ENCODE data around the gene ING1. TPM values are rescaled to one million over a fixed set of nuclear protein-coding genes. Genes with fewer than 3 reads are reported as not detected.
"Not testable (repeated sequence)": the region's sequence is repeated elsewhere in the genome, so short reads cannot be mapped to it uniquely, and the experiment has no call there.

ING1 gene
- total RNA-seq, 1 donor from 2014 or later = 6.5 TPM

GRCh38 chr13:110695774-110696173, 17.7 kb upstream of the ING1 start:
- DNase-seq (ENCODE audit: low spot score) = not testable (repeated sequence)

- no peak for DNase-seq (ENCODE audit: low spot score)
These were observed 16.7 kb upstream of the ING1 start for GRCh38 chr13:110696776-110697175.

GRCh38 chr13:110697842-110698241, 15.7 kb upstream of the ING1 start:
- DNase-seq (ENCODE audit: low spot score) = no peak

GRCh38 chr13:110698689-110699088, 14.8 kb upstream of the ING1 start:
- DNase-seq (ENCODE audit: low spot score) = no peak

- no peak for DNase-seq (ENCODE audit: low spot score)
These were observed 14.1 kb upstream of the ING1 start for GRCh38 chr13:110699148-110700145.

GRCh38 chr13:110700186-110700585, 13.3 kb upstream of the ING1 start:
- no peak for DNase-seq (ENCODE audit: low spot score)

- no peak for DNase-seq (ENCODE audit: low spot score)
These were observed 12.9 kb upstream of the ING1 start for GRCh38 chr13:110700641-110701040.

- not testable (repeated sequence) for DNase-seq (ENCODE audit: low spot score)
These were observed 12.4 kb upstream of the ING1 start for GRCh38 chr13:110701061-110701460.

- no peak for DNase-seq (ENCODE audit: low spot score)
These were observed 11.4 kb upstream of the ING1 start for GRCh38 chr13:110702089-110702488.

GRCh38 chr13:110702591-110703526, 10.6 kb upstream of the ING1 start:
- DNase-seq (ENCODE audit: low spot score) = no peak

GRCh38 chr13:110705356-110705825, 8.1 kb upstream of the ING1 start:
- DNase-seq (ENCODE audit: low spot score) = no peak

GRCh38 chr13:110705826-110706569, 7.5 kb upstream of the ING1 start, which contains the start of gene CARS2:
Gene CARS2, minus strand, starts transcription at chr13:110706116. Its CDS starts 23 bp downstream, at chr13:110706093.
- DNase-seq (ENCODE audit: low spot score) = peak; percentile 98

- no peak for DNase-seq (ENCODE audit: low spot score)
These were observed 6.7 kb upstream of the ING1 start for GRCh38 chr13:110706570-110707372.

- peak; percentile 94 for DNase-seq (ENCODE audit: low spot score)
These were observed 1.2 kb upstream of the ING1 start for GRCh38 chr13:110712081-110712848.

GRCh38 chr13:110712849-110713641, 455 bp upstream of the ING1 start:
- DNase-seq (ENCODE audit: low spot score) = peak; percentile 100

- DNase-seq (ENCODE audit: low spot score) = peak; percentile 50
These were observed 689 bp downstream of the ING1 start for GRCh38 chr13:110713981-110714796.

- DNase-seq (ENCODE audit: low spot score) = peak; percentile 81
These were observed 1.4 kb downstream of the ING1 start for GRCh38 chr13:110714797-110715394.

Data from umbilical cord (tissue), 2 donors.